ENCODE data around the gene HMGB1. TPM values are rescaled to one million over a fixed set of nuclear protein-coding genes. Genes with fewer than 3 reads are reported as not detected.
A peak's percentile ranks its signal among the peaks of the same experiment; 100 is the strongest.
"Not testable (repeated sequence)": the region's sequence is repeated elsewhere in the genome, so short reads cannot be mapped to it uniquely, and the experiment has no call there.

HMGB1 gene
- total and polyA plus RNA-seq, 4 donors = 83.9 to 276 (median 195) TPM

DNA sequence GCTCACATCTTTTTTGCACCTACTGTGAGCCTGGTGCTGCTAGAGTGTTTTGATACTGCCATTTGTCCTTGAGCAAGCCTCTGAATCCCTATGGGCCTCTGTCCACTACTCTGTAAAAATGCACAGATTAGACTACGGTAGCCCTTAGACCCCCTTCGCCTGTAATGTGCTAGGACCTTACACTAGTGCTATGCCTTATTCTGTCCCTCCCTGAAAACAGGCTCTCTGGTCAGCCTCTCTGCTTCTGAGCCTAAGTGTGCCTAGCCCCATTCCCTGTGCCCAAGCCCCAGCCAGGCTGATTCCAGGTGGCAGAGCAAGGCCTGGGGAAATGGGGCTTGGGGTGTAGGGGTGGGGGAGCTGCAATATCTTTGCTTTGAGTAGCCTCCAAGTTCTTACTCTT, 10.7 kb downstream of the HMGB1 start:
- WGBS = 95% methylated on average over 2 of the region's 2 CpGs
- no peak for DNase-seq (ENCODE audit: low spot score)
- Histone ChIP-seq H3K27ac (ENCODE audit: low read depth in 1 of 2, low read length in 2 of 2) (no peak overlapping the region), H3K4me1 (ENCODE audit: control insufficient read depth in 4 of 4, insufficient read depth in 4 of 4, low read length in 3 of 4) (peaks cover 0 to 3% (median 2%) of the 10 kb centered on the region in 4 donors), H3K4me3 (ENCODE audit: low read depth in 1 of 3, low read length in 3 of 3) (no peak overlapping the region), H3K9me3 (ENCODE audit: control insufficient read depth in 4 of 4, low read length in 3 of 4) (no peaks in the 10 kb centered on the region), H3K36me3 (ENCODE audit: control insufficient read depth in 4 of 4, insufficient read depth in 3 of 4, low read depth in 1 of 4, low read length in 3 of 4) (no peaks in the 10 kb centered on the region), H3K9ac (ENCODE audit: low read depth in 1 of 2, low read length in 2 of 2) (no peak overlapping the region), H3K27me3 (ENCODE audit: control insufficient read depth in 4 of 4, insufficient read depth in 4 of 4, low read length in 3 of 4) (no peaks in the 10 kb centered on the region)
- no peak for TF ChIP-seq YY1 (IDR thresholded peaks at IDR 0.05)
- TF ChIP-seq CTCF (IDR thresholded peaks at IDR 0.05; ENCODE audit: low read depth, low read length, missing input control) = no peak
- no peak for TF ChIP-seq RXRA (IDR thresholded peaks at IDR 0.05)
- TF ChIP-seq JUND (IDR thresholded peaks at IDR 0.05) = no peak
- no peak for TF ChIP-seq EGR1 (IDR thresholded peaks at IDR 0.05; ENCODE audit: low read depth in 2 of 2)
- TF ChIP-seq FOXA1 (IDR thresholded peaks at IDR 0.05) = no peak

DNA sequence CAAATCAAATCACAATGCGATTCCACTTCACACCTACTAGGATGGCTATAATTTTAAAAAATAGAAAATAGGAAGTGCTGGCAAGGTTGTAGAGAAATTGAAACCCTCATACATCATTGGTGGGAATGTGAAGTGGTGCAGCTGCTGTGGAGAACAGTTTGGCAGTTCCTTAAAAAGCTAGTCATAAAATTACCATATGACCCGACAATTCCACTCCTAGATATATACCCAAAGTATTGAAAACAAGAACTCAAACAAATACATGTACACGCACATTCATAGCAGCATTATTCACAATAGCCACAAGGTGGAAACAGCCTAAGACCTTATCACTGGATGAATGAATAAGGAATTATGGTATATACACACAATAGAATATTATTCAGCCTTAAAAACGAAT, 12.0 kb downstream of the HMGB1 start:
- Histone ChIP-seq H3K27me3 (ENCODE audit: control insufficient read depth in 4 of 4, insufficient read depth in 4 of 4, low read length in 3 of 4) (no peaks in the 10 kb centered on the region), H3K9ac (ENCODE audit: low read depth in 1 of 2, low read length in 2 of 2) (no peak overlapping the region), H3K36me3 (ENCODE audit: control insufficient read depth in 4 of 4, insufficient read depth in 3 of 4, low read depth in 1 of 4, low read length in 3 of 4) (no peaks in the 10 kb centered on the region), H3K27ac (ENCODE audit: low read depth in 1 of 2, low read length in 2 of 2) (no peak overlapping the region), H3K4me3 (ENCODE audit: low read depth in 1 of 3, low read length in 3 of 3) (no peak overlapping the region), H3K9me3 (ENCODE audit: control insufficient read depth in 4 of 4, low read length in 3 of 4) (no peaks in the 10 kb centered on the region), H3K4me1 (ENCODE audit: control insufficient read depth in 4 of 4, insufficient read depth in 4 of 4, low read length in 3 of 4) (no peaks in the 10 kb centered on the region)
- DNase-seq (ENCODE audit: low spot score) = no peak
- TF ChIP-seq CTCF (IDR thresholded peaks at IDR 0.05; ENCODE audit: low read depth, low read length, missing input control) (peak; percentile 13), GABPA (IDR thresholded peaks at IDR 0.05 in 1 of 2, conservative IDR thresholded peaks at IDR 0.05 in 1 of 2) (no peak), NR2F2 (IDR thresholded peaks at IDR 0.05) (no peak), RAD21 (IDR thresholded peaks at IDR 0.05) (peak in 1 of 2 donors; percentile 48)
- TF ChIP-seq, protein P1, sequence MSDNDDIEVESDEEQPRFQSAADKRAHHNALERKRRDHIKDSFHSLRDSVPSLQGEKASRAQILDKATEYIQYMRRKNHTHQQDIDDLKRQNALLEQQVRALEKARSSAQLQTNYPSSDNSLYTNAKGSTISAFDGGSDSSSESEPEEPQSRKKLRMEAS (IDR thresholded peaks at IDR 0.05) = no peak
- WGBS = 86% methylated on average over 4 of the region's 4 CpGs

GRCh38 chr13:30451476-30451875, 14.3 kb downstream of the HMGB1 start:
- H3K9me3 ChIP-seq (ENCODE audit: control insufficient read depth in 4 of 4, low read length in 3 of 4); DNase-seq (ENCODE audit: low spot score); H3K27me3 ChIP-seq (ENCODE audit: control insufficient read depth in 4 of 4, insufficient read depth in 4 of 4, low read length in 3 of 4); H3K9ac ChIP-seq (ENCODE audit: low read depth in 1 of 2, low read length in 2 of 2); H3K27ac ChIP-seq (ENCODE audit: low read depth in 1 of 2, low read length in 2 of 2); H3K4me3 ChIP-seq (ENCODE audit: low read depth in 1 of 3, low read length in 3 of 3); H3K4me1 ChIP-seq (ENCODE audit: control insufficient read depth in 4 of 4, insufficient read depth in 4 of 4, low read length in 3 of 4); H3K36me3 ChIP-seq (ENCODE audit: control insufficient read depth in 4 of 4, insufficient read depth in 3 of 4, low read depth in 1 of 4, low read length in 3 of 4): not testable (repeated sequence)
- WGBS = 97% methylated on average over 12 of the region's 12 CpGs

Data from liver (tissue), 9 donors.